Hepatocyte (in vitro differentiated cells): ENCODE measurements around the gene FAM81A. TPM values are rescaled to one million over a fixed set of nuclear protein-coding genes. Genes with fewer than 3 reads are reported as not detected.

ENCODE experiments used
- DNase-seq: peaks from one replicate; pipeline ENCODE4 v3.0.0-alpha.2; 2016; ENCODE audit warnings: low spot score
- H2AFZ ChIP-seq: fragments of 200-600 bp; sonication (generic); 2 replicates; pipeline ENCODE4 v1.6.0; 2016; ENCODE audit warnings: antibody characterized with exemption, mild to moderate bottlenecking
- H3K27ac ChIP-seq: fragments of 200-600 bp; sonication (generic); 2 replicates; pipeline ENCODE4 v1.5.1; 2016; ENCODE audit warnings: mild to moderate bottlenecking
- H3K27me3 ChIP-seq: fragments of 200-600 bp; sonication (generic); 2 replicates; pipeline ENCODE4 v1.6.1; 2016
- H3K36me3 ChIP-seq: fragments of 200-600 bp; sonication (generic); replicated peaks from 2 replicates; pipeline ENCODE4 v1.5.1; 2016; ENCODE audit warnings: low read depth; ENCODE audit not compliant: insufficient read depth
- H3K4me1 ChIP-seq: fragments of 200-600 bp; sonication (generic); 2 replicates; pipeline ENCODE4 v1.5.1; 2016; ENCODE audit warnings: mild to moderate bottlenecking, moderate library complexity; ENCODE audit not compliant: insufficient read depth
- H3K4me2 ChIP-seq: fragments of 200-600 bp; sonication (generic); 2 replicates; pipeline ENCODE4 v1.6.0; 2016
- H3K4me3 ChIP-seq: fragments of 200-600 bp; sonication (generic); 2 replicates; pipeline ENCODE4 v1.5.1; 2016; ENCODE audit warnings: mild to moderate bottlenecking
- H3K79me2 ChIP-seq: fragments of 200-600 bp; sonication (generic); 2 replicates; pipeline ENCODE4 v1.6.0; 2017; ENCODE audit warnings: mild to moderate bottlenecking
- H3K9me2 ChIP-seq: fragments of 200-600 bp; sonication (generic); replicated peaks from 2 replicates; pipeline ENCODE4 v1.6.0; 2017; ENCODE audit warnings: mild to moderate bottlenecking; ENCODE audit not compliant: insufficient read depth
- H3K9me3 ChIP-seq: fragments of 200-600 bp; sonication (generic); 2 replicates; pipeline ENCODE4 v1.5.1; 2016; ENCODE audit warnings: low read depth, mild to moderate bottlenecking
- H4K20me1 ChIP-seq: fragments of 200-600 bp; sonication (generic); 2 replicates; pipeline ENCODE4 v1.6.0; 2016; ENCODE audit warnings: mild to moderate bottlenecking; ENCODE audit not compliant: insufficient read depth, poor library complexity, severe bottlenecking
- EZH2 ChIP-seq: fragments of 200-600 bp; sonication (generic); IDR thresholded peaks from 2 replicates; pipeline ENCODE4 v1.6.1; 2016; ENCODE audit warnings: antibody characterized with exemption, mild to moderate bottlenecking, borderline replicate concordance
- EZH2phosphoT487 ChIP-seq: fragments of 200-600 bp; sonication (generic); IDR thresholded peaks from one replicate; pipeline ENCODE4 v1.6.1; 2018; ENCODE audit warnings: antibody characterized with exemption, mild to moderate bottlenecking, low read depth, moderate library complexity; ENCODE audit not compliant: unreplicated experiment, severe bottlenecking
- WGBS: methylation state at CpG from one replicate; pipeline ENCODE4 v1.1.6; 2016; ENCODE audit warnings: low lambda C conversion rate; ENCODE audit errors: missing lambda C conversion rate; 5-methylcytosine and 5-hydroxymethylcytosine counted together
- polyA plus RNA-seq: library from polyadenylated mRNA; unstranded; fragments of >200 nt; fragmentation: Nextera tagmentation; extraction: Ambion mirVana; gene quantifications from 2 replicates; pipeline ENCODE4 v1.2.1, GENCODE V29; 2016
- total RNA-seq: library from RNA; depleted of rRNA; stranded (reverse); fragments of >200 nt; gene quantifications from 2 replicates; pipeline ENCODE4 v1.2.3, GENCODE V29; 2014
- TF ChIP-seq, protein P1 (sequence below): fragments of 200-600 bp; sonication (generic); IDR thresholded peaks from 2 replicates; pipeline ENCODE4 v1.5.1; 2016; ENCODE audit warnings: antibody characterized with exemption, mild to moderate bottlenecking; ENCODE audit not compliant: poor library complexity

The FAM81A gene
- total and polyA plus RNA-seq, 2 experiments from 2014 or later = 0.47 to 0.85 TPM

DNA sequence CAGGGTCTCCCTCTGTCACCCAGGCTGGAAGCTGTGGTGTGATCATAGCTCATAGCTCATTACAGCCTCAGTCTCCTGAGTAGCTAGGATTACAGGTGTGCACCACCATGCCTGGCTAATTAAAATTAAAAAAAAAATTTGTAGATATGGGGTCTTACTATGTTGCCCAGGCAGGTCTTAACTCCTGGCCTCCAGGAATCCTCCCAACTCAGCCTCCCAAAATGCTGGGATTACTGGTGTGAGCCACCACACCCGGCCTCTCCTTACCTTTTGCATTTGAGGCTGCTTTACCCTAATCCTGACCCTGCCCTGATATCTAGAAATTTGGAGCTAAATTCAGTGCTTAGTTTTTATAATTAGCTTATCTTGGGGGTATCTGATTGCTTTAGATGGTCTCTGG, 90.4 kb downstream of the FAM81A start:
- Histone ChIP-seq H4K20me1 (no peaks in the 10 kb centered on the region), H3K9me2 (no peaks in the 10 kb centered on the region), H3K4me3 (no peak overlapping the region), H3K79me2 (no peaks in the 10 kb centered on the region), H3K27me3 (no peaks in the 10 kb centered on the region), H2AFZ (no peak overlapping the region), H3K9me3 (no peaks in the 10 kb centered on the region), H3K4me2 (no peak overlapping the region), H3K36me3 (no peaks in the 10 kb centered on the region), H3K4me1 (no peaks in the 10 kb centered on the region), H3K27ac (no peak overlapping the region)
- WGBS = 84% methylated on average over 1 of the region's 1 CpG
- TF ChIP-seq, protein P1, sequence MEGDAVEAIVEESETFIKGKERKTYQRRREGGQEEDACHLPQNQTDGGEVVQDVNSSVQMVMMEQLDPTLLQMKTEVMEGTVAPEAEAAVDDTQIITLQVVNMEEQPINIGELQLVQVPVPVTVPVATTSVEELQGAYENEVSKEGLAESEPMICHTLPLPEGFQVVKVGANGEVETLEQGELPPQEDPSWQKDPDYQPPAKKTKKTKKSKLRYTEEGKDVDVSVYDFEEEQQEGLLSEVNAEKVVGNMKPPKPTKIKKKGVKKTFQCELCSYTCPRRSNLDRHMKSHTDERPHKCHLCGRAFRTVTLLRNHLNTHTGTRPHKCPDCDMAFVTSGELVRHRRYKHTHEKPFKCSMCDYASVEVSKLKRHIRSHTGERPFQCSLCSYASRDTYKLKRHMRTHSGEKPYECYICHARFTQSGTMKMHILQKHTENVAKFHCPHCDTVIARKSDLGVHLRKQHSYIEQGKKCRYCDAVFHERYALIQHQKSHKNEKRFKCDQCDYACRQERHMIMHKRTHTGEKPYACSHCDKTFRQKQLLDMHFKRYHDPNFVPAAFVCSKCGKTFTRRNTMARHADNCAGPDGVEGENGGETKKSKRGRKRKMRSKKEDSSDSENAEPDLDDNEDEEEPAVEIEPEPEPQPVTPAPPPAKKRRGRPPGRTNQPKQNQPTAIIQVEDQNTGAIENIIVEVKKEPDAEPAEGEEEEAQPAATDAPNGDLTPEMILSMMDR = no peak
- TF ChIP-seq EZH2phosphoT487 (no peak), EZH2 (no peak)
- DNase-seq = no peak

GRCh38 chr15:59528961-59529402, 91.0 kb downstream of the FAM81A start:
- no peak overlapping the region for H3K4me2 ChIP-seq

GRCh38 chr15:59531066-59531675, 93.2 kb downstream of the FAM81A start:
- DNase-seq = no peak
- H3K4me2 ChIP-seq = no peak overlapping the region
- H2AFZ ChIP-seq = no peak overlapping the region
- H3K79me2 ChIP-seq = no peaks in the 10 kb centered on the region
- no peaks in the 10 kb centered on the region for H3K9me2 ChIP-seq
- H3K36me3 ChIP-seq = no peaks in the 10 kb centered on the region
- no peaks in the 10 kb centered on the region for H4K20me1 ChIP-seq
- no peaks in the 10 kb centered on the region for H3K4me1 ChIP-seq
- H3K27ac ChIP-seq = no peak overlapping the region
- no peak overlapping the region for H3K4me3 ChIP-seq
- no peaks in the 10 kb centered on the region for H3K9me3 ChIP-seq
- H3K27me3 ChIP-seq = no peaks in the 10 kb centered on the region
- WGBS = 89% methylated on average over 9 of the region's 9 CpGs
- TF ChIP-seq, protein P1 = no peak
- TF ChIP-seq EZH2phosphoT487 = no peak
- no peak for TF ChIP-seq EZH2

More at GRCh38 chr15:59528961-59529402, 91.0 kb downstream of the FAM81A start:
- Histone ChIP-seq H3K79me2 (no peaks in the 10 kb centered on the region), H3K4me1 (no peaks in the 10 kb centered on the region), H3K36me3 (no peaks in the 10 kb centered on the region), H4K20me1 (no peaks in the 10 kb centered on the region), H3K27me3 (no peaks in the 10 kb centered on the region), H3K9me2 (no peaks in the 10 kb centered on the region), H3K4me3 (no peak overlapping the region), H2AFZ (no peak overlapping the region), H3K27ac (no peak overlapping the region), H3K9me3 (no peaks in the 10 kb centered on the region)
- 14% methylated on average over 8 of the region's 8 CpGs for WGBS
- peak; percentile 94 for DNase-seq
- no peak for TF ChIP-seq EZH2
- TF ChIP-seq, protein P1 = peak; percentile 87
